ENCODE measurements around the gene MMP7. TPM values are rescaled to one million over a fixed set of nuclear protein-coding genes. Genes with fewer than 3 reads are reported as not detected.

Gene MMP7
- total and polyA plus RNA-seq, 2 of the 4 experiments (the other 2 are of a cell fraction) = not detected

DNA sequence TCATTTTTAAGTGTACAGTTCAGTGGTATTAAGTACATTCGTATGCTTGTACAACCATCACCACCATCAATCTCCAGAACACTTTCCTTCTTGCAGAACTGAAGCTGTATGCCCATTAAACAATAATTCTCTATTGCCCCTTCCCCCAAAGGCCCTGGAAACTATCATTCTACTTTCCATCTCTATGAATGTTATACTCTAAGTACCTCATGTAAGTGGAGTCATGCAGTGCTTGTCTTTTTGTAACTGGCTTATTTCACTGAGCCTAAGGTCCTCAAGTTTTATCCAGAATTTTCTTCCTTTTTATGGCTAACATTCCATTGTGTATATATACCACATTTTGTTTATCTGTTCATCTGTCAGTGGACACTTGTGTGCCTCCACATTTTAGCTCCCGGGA lies 29.7 kb downstream of the MMP7 start:
- no peak overlapping the region for H2AK5ac ChIP-seq (ENCODE audit: low read depth, low read length)
- no peaks in the 10 kb centered on the region for H3K9me1 ChIP-seq (ENCODE audit: insufficient read depth, low read length)
- H2BK20ac ChIP-seq (ENCODE audit: low read depth, low read length) = no peak overlapping the region
- H4K8ac ChIP-seq (ENCODE audit: low read depth in 2 of 2, low read length in 2 of 2) = no peak overlapping the region
- in situ Hi-C loops (cut with MboI; ENCODE audit: low sequenced_read_pairs) = no loop called here
- no peak overlapping the region for H2BK120ac ChIP-seq (ENCODE audit: low read depth, low read length)
- CTCF ChIA-PET = interaction anchor here (1.0 kb wide), 1 partner anchor 165 kb away, joined by 4 read pairs; no protein-coding TSS in a partner anchor
- no peak overlapping the region for H3K4ac ChIP-seq (ENCODE audit: low read depth, low read length)
- dilution Hi-C loops (cut with HindIII; ENCODE audit: low sequenced_read_pairs, unreplicated experiment) = no loop called here
- H2BK5ac ChIP-seq (ENCODE audit: low read depth, low read length, poor library complexity, severe bottlenecking) = no peak overlapping the region
- H3K4me2 ChIP-seq (ENCODE audit: low read depth, low read length) = peak overlapping the region; percentile 31; the same call in 1 of the 2 replicates
- H3K9me3 ChIP-seq (ENCODE audit: control insufficient read depth, insufficient read depth, low read length) = no peaks in the 10 kb centered on the region
- DNase-seq (no peak), ATAC-seq (ENCODE audit: low read depth) (no peak)
- no peak overlapping the region for H3K9ac ChIP-seq (ENCODE audit: low read depth, low read length)
- no peak overlapping the region for H2AK9ac ChIP-seq (replicated peaks; ENCODE audit: low read depth, low read length, poor library complexity)
- H3K4me1 ChIP-seq (ENCODE audit: control insufficient read depth, insufficient read depth, low read length) = no peaks in the 10 kb centered on the region
- no peaks in the 10 kb centered on the region for H4K20me1 ChIP-seq (ENCODE audit: insufficient read depth, low read length)
- H3K36me3 ChIP-seq (ENCODE audit: control insufficient read depth, insufficient read depth, low read length) = no peaks in the 10 kb centered on the region
- no peak overlapping the region for H3K4me3 ChIP-seq (ENCODE audit: insufficient read depth, low read depth, low read length)
- TF ChIP-seq POLR2A (IDR thresholded peaks at IDR 0.05; ENCODE audit: low read depth, low read length) = no peak
- TF ChIP-seq, protein P1, sequence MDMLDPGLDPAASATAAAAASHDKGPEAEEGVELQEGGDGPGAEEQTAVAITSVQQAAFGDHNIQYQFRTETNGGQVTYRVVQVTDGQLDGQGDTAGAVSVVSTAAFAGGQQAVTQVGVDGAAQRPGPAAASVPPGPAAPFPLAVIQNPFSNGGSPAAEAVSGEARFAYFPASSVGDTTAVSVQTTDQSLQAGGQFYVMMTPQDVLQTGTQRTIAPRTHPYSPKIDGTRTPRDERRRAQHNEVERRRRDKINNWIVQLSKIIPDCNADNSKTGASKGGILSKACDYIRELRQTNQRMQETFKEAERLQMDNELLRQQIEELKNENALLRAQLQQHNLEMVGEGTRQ (IDR thresholded peaks at IDR 0.05; ENCODE audit: low read depth, low read length) = no peak
- no peak overlapping the region for H3K56ac ChIP-seq (ENCODE audit: extremely low read depth, insufficient read depth, low read length)
- no peaks in the 10 kb centered on the region for H3K27me3 ChIP-seq (ENCODE audit: control insufficient read depth, insufficient read depth, low read length)
- H2AFZ ChIP-seq (replicated peaks; ENCODE audit: low read length, poor library complexity) = no peak overlapping the region
- H3K14ac ChIP-seq (replicated peaks; ENCODE audit: low read depth, low read length) = no peak overlapping the region
- H4K91ac ChIP-seq (ENCODE audit: insufficient read depth, low read depth, low read length) = no peak overlapping the region
- H2BK15ac ChIP-seq (ENCODE audit: low read depth, low read length) = no peak overlapping the region
- H3K27ac ChIP-seq (ENCODE audit: insufficient read depth, low read length) = no peak overlapping the region
- BruUV-seq (replicated peaks) = no TSS peak
- POLR2A ChIA-PET (ENCODE audit: unreplicated experiment) = no interaction called here
- H3K79me1 ChIP-seq (ENCODE audit: low read depth in 1 of 2, low read length in 2 of 2) = no peaks in the 10 kb centered on the region
- no CpG with 5 or more reads among the region's 2 CpGs for WGBS, 2 experiments (ENCODE audit: extremely low coverage in 2 of 2, insufficient read length in 1 of 2)
- H3K23ac ChIP-seq (ENCODE audit: low read depth, low read length) = no peak overlapping the region
- no peak overlapping the region for H3K18ac ChIP-seq (ENCODE audit: low read depth, low read length)
- H4K5ac ChIP-seq (ENCODE audit: low read depth, low read length) = no peak overlapping the region
- intact Hi-C loops (cut with micrococcal nuclease) = no loop called here
